ENCODE measurements around the gene WHRN.

Gene WHRN

DNA sequence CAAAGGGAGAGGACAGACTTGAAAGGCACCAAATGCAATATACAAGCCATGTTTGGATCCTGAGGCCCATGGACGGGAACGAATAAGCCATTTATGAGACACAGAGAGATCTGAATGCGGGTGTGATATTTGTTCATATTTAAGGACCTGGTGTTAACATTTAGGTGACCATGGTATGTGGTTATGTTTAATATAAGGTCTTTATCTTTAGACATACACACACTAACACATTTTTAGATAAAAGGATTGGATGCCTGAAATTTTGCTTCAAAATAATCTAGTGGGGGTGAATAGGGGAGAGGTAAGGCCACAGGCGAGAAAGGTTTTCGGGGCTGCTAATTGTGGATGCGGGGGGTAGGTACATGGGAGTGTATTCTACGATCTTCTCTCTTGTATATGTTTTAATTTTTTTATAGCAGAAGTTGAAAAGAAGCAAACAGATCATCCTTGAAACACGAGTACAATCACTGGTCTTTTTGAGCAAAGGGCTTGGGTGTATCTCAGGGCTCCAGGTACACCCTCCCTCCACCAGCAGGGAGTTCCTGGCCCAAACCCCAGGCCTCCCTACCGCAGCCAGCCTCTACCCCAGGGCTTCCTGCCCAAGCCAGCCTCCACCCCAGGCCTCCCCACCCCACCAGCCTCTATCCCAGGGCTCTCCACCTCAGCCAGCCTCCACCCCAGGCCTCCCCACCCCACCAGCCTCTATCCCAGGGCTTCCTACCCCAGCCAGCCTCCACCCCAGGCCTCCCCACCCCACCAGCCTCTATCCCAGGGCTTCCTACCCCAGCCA, 129.7 kb downstream of the WHRN start:
- no peak for DNase-seq

DNA sequence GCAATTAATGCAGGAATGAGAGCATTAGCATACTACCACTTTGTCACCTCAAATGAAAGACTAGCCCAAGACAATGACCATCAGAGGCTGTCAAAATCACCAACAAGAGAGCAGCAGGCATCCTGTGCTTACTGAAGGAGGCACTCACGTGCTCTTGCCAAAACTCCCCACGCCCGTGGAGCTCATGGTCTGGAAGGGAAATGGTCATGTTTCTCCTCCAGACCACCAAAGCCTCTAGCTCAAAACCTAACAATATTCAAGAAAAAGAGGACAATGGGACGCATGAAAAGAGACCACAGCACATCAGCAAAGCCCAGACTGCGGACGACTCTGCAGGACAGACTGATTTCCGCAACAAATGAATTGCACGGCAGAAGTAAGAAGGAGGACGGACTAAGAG, 130.3 kb downstream of the WHRN start:
- DNase-seq = no peak

GRCh38 chr9:114373960-114374730, 131.1 kb downstream of the WHRN start:
- no peak for DNase-seq

DNA sequence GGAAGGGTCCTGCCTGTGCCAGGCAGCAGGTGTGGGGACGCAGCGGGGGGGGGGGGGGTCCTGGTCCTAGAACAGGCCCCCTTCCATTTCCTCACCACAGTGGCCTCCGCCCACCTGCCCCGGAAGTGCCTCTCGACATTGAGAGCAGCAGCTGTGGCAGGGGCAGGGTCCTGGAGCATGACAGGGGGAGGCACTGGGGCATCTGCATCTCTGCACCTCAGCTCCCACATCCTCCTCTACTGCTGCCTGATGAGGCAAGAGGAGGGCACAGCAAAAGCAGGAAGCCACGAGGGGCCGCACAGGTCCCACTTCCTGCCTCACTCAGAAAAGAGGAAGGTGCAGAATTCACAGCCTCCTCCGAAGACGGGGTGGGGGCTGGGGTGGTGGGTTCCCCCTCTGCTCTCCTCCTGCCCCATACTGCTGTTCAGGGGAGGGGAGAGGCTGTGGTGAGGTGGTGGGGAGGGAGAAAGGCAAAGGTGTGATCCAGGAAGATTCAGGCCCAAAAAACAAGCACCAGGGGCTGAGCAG, 132.3 kb downstream of the WHRN start:
- peak in 1 of 2 experiments; percentile 75 for DNase-seq

DNA sequence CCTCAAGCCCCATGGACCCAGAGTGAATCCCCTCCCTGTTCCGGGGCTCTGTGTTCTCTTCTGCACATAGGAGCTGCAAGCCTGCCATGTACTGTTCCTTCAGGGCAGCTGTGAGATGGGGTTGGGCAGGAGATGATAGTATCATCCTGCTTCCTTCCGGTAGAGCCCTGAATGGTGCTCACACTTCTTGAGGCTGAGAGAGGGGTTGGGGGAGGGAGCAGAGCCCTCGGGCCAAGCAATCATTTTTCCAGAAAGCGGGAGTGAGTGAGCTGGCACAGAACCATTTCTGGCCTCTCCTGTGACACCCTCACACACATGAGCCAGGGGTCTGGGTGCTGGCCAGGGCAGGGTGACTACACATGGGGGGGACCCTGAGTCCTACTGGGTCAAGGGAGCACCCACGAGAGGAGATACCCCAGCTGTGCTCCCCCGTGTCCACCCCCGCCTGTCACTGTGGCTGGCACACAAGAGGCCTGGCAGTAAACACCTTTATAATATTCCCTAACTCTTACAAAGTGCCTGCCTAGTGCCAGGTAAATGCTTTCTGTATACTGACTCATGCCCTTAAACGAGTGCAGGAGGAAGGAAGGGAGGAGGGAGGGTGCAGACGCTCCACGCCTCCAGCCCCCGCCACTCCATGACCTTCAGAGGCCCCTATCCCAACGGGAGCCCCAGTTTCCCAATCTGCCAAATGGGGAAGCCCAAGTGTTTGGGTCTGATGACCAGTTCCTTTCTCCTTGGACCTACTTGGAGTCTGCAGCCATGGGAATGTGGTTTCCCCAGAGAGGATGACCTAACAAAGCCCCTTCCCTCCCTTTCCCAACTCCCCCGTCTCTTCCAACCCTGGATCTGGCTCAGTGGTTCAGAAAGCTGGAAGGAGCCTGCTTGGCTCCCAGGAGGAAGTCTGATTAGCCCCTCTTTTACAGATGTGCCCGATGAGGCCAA, 133.0 kb downstream of the WHRN start:
- DNase-seq = peak in 1 of 2 experiments; percentile 20

DNA sequence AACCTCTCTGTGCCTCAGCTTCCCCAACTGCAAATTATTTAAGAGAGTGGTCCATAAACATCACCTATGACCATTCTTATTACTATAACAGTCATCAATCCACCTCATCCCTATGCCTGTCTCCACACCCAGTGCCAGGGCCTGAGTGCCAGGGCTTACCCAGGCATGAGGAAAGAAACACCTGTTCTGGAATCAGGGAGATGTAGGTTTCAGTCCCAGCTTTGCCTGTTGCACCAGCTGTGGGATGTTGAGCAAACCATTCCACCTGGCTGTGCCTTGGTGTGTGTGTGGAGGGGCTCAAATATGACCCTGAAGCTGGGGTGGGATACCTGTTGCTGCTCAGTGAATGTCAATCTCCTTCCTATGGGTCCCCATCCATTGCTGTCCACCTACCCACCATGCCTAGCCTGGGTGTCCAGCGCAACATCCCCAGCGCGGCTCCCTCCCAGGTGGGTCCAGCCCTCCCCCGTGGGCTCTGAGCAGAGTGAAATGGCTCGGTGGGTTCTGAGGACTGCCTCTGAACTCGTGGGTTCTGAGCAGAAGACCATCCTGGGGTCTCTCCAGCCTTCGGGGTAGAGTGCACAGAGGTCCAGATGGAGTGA, 133.8 kb downstream of the WHRN start:
- DNase-seq = peak in 1 of 2 experiments; percentile 40

- no peak for DNase-seq
These were observed 134.3 kb downstream of the WHRN start for GRCh38 chr9:114370968-114371320.

- DNase-seq = peak; percentile 100
These were observed 134.9 kb downstream of the WHRN start for GRCh38 chr9:114370251-114370967.

DNA sequence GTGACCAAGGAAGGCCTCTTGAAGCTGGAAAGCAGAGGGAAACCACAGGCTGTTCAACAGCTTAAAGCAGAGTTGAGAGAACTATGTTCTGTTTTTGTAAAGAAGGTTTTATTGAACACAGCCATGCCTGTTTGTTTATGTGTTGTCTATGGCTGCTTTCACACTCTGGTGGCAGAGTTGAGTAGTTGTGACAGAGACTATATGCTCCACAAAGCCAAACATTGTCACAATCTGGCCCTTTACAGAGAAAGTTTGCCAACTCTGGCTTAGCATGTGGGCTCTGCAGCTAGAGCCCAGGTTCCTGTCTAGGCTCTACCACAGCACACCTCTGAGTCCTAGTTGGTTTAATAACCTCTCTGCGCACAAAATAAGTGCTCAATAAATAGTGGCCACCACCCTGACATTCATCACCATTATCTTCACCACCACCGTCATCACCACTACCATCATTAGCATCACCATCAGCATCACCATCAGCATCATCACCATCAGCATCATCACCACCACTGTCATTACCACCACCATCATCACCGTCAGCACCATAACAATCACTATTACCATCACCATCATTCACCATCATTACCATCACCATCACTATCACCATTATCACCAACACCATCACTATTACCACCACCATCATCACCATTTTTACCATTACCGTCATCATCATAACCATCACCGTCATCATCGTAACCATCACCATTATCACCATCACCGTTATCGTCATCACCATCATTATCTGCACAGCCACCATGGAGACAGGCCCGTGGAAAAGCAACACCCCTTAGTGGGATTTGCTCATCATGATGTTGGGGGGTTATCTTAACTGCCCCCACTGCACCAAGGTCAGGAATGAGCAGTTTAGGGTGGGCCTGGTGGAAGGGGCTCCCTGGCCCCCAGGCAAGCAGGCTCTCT, 135.8 kb downstream of the WHRN start:
- DNase-seq = peak; percentile 28 to 31

DNA sequence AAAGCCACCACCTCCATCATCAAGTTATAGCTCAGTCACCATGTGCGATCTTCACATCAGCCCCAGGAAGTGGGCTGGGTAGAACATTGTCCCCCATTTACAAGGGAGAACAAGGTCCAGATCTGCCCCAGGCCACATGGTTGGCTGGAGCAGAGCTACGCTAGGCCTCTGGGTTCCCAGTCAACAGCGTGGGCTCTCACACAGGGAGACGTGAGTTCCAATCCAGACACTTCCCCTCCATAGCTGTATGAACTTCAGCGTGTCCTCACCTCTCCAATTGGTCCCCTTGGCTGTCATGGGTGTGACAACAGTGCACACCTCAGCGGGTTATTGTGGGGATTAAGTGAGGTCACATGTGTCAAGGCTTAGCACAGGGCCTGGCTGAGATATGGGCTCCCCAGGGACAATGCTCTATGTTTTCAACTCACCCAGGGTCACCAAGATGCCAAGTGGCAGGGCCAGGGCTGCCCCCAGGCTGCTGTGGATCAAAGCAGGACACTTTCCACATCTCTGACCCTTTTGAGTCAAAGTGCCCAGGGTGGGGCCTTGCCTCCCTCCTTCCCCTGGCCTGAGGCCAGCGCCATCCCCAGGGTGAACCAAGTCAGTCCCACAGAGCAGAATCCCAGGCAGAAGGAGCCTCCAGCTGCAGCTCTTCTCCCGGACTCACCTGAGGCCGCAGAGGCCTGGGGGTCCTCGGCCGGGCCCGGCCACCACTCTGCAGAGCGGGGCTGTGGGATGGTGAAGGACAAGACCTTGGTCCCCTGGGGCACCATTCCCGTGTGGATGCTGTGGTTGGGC, 137.3 kb downstream of the WHRN start:
- DNase-seq = no peak

- DNase-seq = no peak
These were observed 137.9 kb downstream of the WHRN start for GRCh38 chr9:114367366-114367765.

DNA sequence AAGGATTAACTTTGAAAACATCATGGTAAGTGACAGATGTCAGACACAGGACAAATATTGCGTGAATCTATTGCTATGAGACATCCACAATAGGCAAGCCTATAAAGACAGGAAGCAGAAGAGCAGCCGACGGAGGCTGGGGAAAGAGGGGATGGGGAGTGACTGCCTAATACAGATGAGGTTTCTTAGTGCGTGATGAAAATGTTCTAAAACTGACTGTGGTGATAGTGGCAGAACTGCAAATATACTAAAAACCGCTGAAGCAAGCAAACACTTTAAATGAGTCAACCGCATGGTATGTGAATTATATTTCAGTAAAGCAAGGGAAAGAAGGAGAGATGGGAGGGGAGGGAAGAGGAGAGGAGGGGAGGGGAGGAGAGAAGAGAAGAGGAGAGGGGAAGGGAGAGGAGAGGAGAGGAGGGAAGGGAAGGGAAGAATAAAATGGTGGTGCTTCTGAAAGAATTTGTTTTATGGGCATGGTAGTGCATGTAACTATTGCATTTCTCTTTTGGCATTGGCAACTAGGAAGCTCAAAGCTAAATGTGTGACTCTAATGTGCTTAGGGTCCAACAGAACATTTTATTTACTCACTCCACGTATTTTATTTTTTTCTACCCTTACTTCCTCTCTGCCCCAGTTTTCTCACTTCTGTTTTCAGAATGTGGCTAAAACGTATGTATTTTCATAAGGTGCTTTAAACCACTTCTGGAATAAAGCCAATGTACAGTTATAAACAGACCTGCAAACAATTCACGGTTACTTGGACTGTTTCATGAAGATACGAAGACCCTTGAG, 138.7 kb downstream of the WHRN start:
- peak in 1 of 2 experiments; percentile 38 for DNase-seq

GRCh38 chr9:114365194-114365593, 140.1 kb downstream of the WHRN start:
- DNase-seq = no peak

- no peak for DNase-seq
These were observed 140.9 kb downstream of the WHRN start for GRCh38 chr9:114364134-114365041.

DNA sequence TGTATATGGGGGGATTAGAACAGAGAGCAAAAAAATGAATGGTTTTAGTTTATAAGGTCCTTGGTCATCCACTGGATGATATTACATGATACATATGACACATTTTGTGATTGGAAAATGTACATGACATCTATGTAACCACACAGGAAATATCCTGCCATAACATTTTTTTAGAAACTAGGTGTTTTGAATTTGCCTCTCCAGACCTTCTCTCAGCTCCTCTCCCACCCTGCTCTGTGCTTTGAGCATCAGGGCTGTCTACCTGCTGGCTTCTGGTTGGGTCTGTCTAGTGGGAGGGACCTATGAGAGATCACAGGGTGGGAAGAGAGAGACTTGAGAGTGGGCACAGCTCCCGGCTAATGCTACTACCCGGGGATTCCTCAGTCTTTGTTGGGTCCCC, 141.8 kb downstream of the WHRN start:
- no peak for DNase-seq

DNA sequence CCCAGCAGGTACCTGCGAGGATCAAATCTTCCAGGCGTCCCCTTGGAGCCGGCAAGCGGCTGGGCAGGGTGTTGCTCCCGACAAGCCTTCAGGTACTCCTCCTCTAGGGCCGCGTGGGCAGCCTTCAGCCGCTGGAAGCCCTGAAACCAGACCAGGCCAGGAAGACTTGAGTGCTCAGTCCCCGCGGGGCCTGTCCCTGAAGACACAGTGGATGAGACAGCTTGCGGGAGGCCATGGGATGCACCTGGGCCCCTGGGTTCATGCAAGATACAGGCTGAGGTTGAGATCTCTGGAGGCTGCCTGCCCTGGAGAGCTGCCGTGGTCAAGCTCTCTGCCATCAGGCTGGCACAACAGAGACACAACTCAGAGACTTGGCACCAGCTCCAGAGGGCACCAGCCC, 142.9 kb downstream of the WHRN start:
- no peak for DNase-seq

GRCh38 chr9:114361542-114361941, 143.7 kb downstream of the WHRN start:
- no peak for DNase-seq

- DNase-seq = no peak
These were observed 145.5 kb downstream of the WHRN start for GRCh38 chr9:114359801-114360200.

All from NCI-H524 (cell line).